NCI-H2227 treated with DMSO at 0.1 percent for 48 hours (cell line): ENCODE results near the gene PIP4K2B.

ENCODE experiments used
- DNase-seq: peaks from one replicate; lab custom pipeline; 2025; lab: John Stamatoyannopoulos, UW

PIP4K2B gene

GRCh38 chr17:38779965-38780752 lies 19.2 kb downstream of the PIP4K2B start:
- no peak for DNase-seq

- DNase-seq = no peak
Measured at GRCh38 chr17:38777641-38778250, 21.6 kb downstream of the PIP4K2B start.

DNA sequence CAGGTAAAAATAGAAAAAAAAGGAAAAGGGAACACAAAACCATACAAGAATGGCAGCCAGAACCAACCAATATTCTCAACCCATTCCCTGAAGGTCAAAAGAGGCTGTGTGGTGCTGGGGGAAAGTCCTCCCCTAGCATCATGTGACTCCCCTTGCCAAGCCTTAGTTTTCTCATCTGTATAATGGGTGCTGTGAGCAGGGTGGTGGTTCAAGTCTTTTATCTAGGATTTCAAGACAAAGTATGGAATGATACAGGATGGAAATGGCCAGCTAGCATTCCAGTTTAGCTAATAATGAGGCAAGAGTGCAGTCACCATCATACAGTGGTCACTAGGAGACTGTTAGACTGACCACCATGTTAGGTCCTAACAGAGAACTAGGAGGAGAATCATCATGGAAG lies 26.1 kb downstream of the PIP4K2B start:
- no peak for DNase-seq

DNA sequence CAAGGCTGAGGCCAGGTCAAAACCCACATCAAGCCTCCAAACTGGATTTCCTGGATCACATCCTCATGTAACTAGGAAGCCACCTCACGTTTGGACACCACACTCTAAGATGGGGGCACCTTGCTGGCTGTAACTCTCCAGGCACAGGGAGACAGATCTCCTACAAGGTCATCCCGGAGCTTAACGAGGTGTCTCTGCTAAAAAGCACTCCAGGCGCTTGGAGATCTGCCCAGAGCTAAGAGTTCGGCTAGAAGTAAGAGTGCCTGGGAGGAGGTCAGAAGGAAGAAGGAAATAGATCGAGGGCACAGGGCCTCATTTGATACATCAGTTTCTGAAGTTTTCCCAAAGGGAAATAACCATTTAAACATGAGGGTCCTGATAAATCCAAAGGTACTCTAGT lies 30.9 kb downstream of the PIP4K2B start:
- no peak for DNase-seq

- no peak for DNase-seq
Measured at GRCh38 chr17:38766341-38766740, 33.0 kb downstream of the PIP4K2B start.

DNA sequence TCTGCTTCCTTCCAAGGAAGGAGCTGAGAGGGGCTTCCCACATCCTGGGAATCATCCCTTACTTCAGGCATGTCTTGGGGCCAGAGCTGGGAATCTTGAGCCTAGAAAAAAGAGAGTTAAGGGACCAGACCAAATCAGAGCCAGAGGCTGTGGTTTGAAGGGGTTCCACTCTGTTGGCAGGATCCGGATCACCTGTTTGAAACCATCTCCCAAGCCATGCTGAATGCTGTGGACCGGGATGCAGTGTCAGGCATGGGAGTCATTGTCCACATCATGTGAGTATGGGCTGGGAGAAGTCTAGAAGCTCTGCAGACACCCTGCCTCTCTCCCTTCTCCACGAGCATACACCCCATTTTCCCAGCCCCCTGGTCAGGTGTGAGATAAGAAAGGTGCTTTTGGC lies 37.1 kb downstream of the PIP4K2B start:
- DNase-seq = no peak

DNA sequence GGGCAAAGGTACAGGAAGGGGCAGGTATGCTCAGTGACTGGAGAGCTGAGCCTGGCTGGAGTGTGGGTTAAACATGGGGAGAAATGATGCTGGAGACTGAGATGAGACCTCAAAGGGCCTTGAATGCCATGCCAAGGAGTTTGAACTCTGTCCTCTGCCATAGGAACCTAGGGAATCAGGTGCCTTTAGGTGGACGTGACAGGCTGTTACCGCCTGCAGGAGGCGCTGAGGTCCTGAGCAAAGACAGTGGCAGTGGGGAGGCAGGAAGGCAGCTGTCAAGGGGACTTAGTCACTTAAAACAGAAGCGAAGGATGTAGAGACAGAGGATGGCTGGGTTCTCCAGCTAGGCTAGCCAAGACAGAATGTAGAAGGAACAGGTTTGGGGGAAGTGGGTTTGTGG lies 37.7 kb downstream of the PIP4K2B start:
- no peak for DNase-seq

DNA sequence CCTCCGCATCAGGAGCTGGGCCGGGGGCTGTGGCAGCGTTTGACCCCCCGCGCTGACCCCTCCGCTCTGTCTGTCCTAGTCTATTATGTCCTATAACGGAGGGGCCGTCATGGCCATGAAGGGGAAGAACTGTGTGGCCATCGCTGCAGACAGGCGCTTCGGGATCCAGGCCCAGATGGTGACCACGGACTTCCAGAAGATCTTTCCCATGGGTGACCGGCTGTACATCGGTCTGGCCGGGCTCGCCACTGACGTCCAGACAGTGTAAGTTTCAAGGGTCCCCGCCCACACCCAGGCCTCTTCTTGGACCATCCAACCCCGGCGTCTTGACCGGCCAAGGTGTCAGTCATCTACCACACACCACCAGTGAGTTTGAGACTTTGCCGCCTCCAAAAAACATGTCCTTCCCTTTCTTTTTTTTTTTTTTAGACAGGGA lies 46.3 kb downstream of the PIP4K2B start:
- DNase-seq = no peak

- peak; percentile 100 for DNase-seq
Measured at GRCh38 chr17:38752308-38753070, 46.9 kb downstream of the PIP4K2B start, which contains the start of gene PSMB3. PSMB3 (plus strand) TSS chr17:38752741; CDS start chr17:38752827, 86 bp downstream.

- DNase-seq = peak; percentile 91
Measured at GRCh38 chr17:38751808-38752307, 47.5 kb downstream of the PIP4K2B start.

DNA sequence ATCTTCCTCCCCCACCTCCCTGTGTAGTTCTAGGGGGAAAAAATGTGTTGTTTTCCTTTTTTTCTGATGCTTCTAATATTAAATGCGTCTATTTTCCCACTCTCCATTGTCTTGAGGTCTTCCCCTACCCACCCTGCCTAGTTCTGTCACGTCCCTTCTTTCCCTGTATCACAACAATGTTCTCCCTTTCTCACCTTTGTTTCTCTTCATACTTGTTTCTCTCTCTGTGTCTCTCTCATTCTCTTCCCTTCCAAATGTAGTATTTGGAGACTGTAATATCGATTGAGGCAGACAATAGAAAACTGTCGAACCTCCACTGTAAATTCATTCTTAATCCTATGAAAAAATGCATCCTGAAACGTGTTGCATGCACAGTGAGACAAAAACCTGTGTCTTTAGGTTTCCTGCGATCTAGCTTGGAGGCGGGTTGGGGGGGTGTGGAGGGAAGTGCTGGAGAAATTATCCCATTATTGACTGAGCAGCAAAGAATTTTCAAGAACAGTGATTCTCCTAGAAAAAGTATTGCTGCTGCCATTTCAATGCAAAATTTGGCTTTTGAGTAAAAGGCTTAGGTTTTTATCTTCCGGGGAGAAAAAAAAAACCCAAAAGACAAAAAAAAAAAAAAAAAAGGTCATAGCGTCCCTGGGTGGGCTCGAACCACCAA lies 48.1 kb downstream of the PIP4K2B start:
- peak; percentile 88 for DNase-seq

DNA sequence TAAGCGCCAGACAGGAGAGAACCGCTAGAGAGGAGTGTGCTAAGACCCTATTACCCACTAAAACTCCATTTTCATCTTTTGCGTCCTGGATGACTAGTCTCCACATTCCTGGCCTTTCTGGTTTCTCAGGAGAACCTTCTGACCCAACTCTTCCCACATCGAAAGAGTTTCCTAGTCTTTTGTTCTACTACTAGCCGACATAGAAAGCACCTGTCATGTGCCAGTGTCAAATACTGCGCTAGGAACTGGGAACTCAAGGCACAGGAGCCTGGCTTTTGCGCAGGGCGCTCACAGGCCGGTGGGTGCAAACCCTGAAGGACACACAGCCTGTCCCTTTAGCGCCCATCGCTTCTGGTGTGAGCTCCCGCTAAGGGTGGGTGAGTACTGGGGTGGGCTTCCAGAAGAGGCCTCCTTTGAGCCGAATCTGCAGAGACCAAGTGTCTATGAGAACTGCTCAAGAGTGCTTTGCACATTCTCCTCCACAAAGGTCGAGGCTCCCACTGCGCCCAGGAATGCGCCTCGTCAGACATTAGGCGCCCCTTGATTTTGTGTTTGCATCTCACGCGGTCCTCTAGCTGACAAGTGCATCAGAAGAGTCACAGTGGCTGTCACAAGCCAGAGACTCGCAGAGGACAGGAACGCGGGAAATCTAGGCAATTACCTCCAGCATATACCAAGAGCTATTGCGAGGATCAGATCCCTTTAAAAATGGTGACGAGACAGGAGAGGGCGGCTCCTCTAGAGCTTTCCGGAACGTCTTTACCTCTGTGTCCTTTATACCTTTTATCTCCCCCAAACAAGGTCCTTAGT lies 48.8 kb downstream of the PIP4K2B start:
- peak; percentile 37 for DNase-seq

- DNase-seq = no peak
Measured at GRCh38 chr17:38750044-38750311, 49.4 kb downstream of the PIP4K2B start.

GRCh38 chr17:38749223-38750043 lies 49.9 kb downstream of the PIP4K2B start:
- peak; percentile 14 for DNase-seq

DNA sequence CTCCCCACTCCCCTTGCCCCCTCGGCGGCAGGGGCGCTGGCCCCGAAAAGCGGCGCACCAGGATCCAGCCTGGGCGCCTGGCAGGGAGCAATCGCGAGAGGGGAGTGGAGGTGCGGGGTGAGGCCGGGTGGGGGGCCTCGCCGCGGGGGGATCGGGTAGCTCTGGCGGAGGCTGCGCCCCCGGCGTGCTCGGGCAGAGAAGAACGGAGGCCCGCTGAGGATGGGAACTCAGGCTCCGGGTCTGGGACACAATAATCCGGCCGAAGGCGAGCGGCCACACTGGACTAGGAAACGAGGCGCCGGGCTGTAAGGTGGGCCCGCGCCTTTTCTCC lies 50.5 kb downstream of the PIP4K2B start:
- no peak for DNase-seq

- peak; percentile 91 for DNase-seq
Measured at GRCh38 chr17:38748149-38748891, 51.0 kb downstream of the PIP4K2B start, which contains the start of gene PCGF2. PCGF2 (minus strand) TSS chr17:38748336; CDS start chr17:38740402, 7,934 bp downstream.

DNA sequence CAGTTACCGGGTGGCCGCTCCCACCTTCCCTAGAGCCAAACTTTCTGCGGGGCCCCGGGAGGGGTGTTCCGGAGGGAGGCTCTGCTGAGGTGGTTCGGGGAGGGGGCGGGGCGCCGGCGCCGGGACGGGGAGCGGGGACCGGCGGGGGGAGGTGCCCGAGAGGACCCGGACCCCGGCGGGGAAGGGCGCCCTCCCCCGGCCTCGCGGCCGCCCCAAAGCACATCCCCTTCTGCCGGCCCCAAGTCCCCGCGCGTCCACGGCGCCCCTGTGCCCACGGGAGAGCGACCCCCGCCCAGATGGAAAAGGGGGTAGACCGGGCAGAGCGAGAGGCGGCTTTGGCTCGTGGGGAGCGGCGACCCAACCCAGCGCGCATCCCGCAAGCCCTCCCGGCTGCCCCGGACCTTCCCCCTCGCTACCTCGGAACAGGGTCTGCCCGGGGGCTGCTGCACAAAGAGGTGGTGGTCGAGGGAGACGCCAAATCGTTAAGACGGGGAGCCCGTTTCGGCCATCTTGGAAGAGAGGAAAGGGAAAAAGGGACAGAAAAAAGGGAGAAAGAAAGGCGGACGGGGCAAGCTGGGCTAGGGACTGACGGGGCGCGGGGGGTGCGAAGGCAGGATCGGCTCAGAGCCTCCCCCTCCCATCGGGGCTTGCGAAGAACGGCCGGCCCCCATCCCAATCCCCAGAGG lies 51.8 kb downstream of the PIP4K2B start:
- peak; percentile 52 for DNase-seq

GRCh38 chr17:38746849-38747462 lies 52.4 kb downstream of the PIP4K2B start:
- no peak for DNase-seq
